GM12873 (cell line): ENCODE data around the gene DBP.

Experiments used
- CTCF ChIP-seq: IDR thresholded peaks from 2 replicates; pipeline ENCODE4 v1.5.1; 2012; ENCODE audit warnings: low read depth, mild to moderate bottlenecking, moderate library complexity, low read length, control low read depth; ENCODE audit not compliant: insufficient read depth; ENCODE audit errors: missing control alignments

DBP gene

GRCh38 chr19:48635966-48636858, 967 bp downstream of the DBP start:
- TF ChIP-seq CTCF: no peak

GRCh38 chr19:48635263-48635965, 1.8 kb downstream of the DBP start:
- TF ChIP-seq CTCF: no peak

GRCh38 chr19:48634424-48635262, 2.5 kb downstream of the DBP start:
- TF ChIP-seq CTCF: no peak

GRCh38 chr19:48634036-48634342, 3.2 kb downstream of the DBP start:
- TF ChIP-seq CTCF: no peak

GRCh38 chr19:48633148-48634035, 3.8 kb downstream of the DBP start:
- no peak for TF ChIP-seq CTCF

- no peak for TF ChIP-seq CTCF
Measured at GRCh38 chr19:48632692-48633147, 4.5 kb downstream of the DBP start.
